H1 (cell line): ENCODE data around the gene ACER3.

Source experiments
- GTF2F1 ChIP-seq: IDR thresholded peaks from 2 replicates; pipeline ENCODE4 v1.6.1; 2012; ENCODE audit warnings: low read depth, low read length, improper control_type of control experiment, borderline replicate concordance
- POLR2A ChIP-seq, 2 experiments: IDR thresholded peaks; 1 replicate in 1 of 2; 2 replicates in 1 of 2; pipeline ENCODE4 v1.6.1; 2011; ENCODE audit warnings: low read depth in 2 of 2, low read length in 2 of 2, mild to moderate bottlenecking in 2 of 2; ENCODE audit errors: control extremely low read depth in 1 of 2
- SUZ12 ChIP-seq: fragments of 200-600 bp; sonication (generic); IDR thresholded peaks from 2 replicates; pipeline ENCODE4 v1.6.1; 2012; ENCODE audit warnings: mild to moderate bottlenecking, inconsistent platforms, low read length, moderate library complexity, mixed read lengths
- TF ChIP-seq, protein P1 (sequence below): IDR thresholded peaks from 2 replicates; pipeline ENCODE4 v1.6.1; 2011; ENCODE audit warnings: low read length, improper control_type of control experiment

GRCh38 chr11:76820184-76820566 is 40.5 kb upstream of the ACER3 start:
- TF ChIP-seq, protein P1, sequence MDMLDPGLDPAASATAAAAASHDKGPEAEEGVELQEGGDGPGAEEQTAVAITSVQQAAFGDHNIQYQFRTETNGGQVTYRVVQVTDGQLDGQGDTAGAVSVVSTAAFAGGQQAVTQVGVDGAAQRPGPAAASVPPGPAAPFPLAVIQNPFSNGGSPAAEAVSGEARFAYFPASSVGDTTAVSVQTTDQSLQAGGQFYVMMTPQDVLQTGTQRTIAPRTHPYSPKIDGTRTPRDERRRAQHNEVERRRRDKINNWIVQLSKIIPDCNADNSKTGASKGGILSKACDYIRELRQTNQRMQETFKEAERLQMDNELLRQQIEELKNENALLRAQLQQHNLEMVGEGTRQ, result no peak
- TF ChIP-seq SUZ12 (no peak), GTF2F1 (no peak), POLR2A (IDR thresholded peaks at IDR 0.05; ENCODE audit: control extremely low read depth in 1 of 2, low read depth in 2 of 2, low read length in 2 of 2) (no peak)
